ENCODE data around the gene YAP1. TPM values are rescaled to one million over a fixed set of nuclear protein-coding genes. Genes with fewer than 3 reads are reported as not detected.

Gene YAP1
- total and polyA plus RNA-seq, 2 of the 4 experiments (the other 2 are of a cell fraction), result 121 to 251 TPM

- Histone ChIP-seq H3K4ac (ENCODE audit: low read depth, low read length) (no peak overlapping the region), H2BK5ac (ENCODE audit: low read depth, low read length, poor library complexity, severe bottlenecking) (no peak overlapping the region), H3K4me2 (ENCODE audit: low read depth, low read length) (peak overlapping the region; percentile 21; the same call in 1 of the 2 replicates), H2BK20ac (ENCODE audit: low read depth, low read length) (no peak overlapping the region), H3K56ac (ENCODE audit: extremely low read depth, insufficient read depth, low read length) (no peak overlapping the region), H3K27ac (ENCODE audit: insufficient read depth, low read length) (no peak overlapping the region), H2AK9ac (replicated peaks; ENCODE audit: low read depth, low read length, poor library complexity) (no peak overlapping the region), H3K27me3 (ENCODE audit: control insufficient read depth, insufficient read depth, low read length) (no peaks in the 10 kb centered on the region), H3K9me3 (ENCODE audit: control insufficient read depth, insufficient read depth, low read length) (no peaks in the 10 kb centered on the region), H4K20me1 (ENCODE audit: insufficient read depth, low read length) (peaks cover 58% of the 10 kb centered on the region), H3K9ac (ENCODE audit: low read depth, low read length) (no peak overlapping the region; the same call in 1 of the 2 replicates), H3K36me3 (ENCODE audit: control insufficient read depth, insufficient read depth, low read length) (peaks cover 2% of the 10 kb centered on the region; the same call in 1 of the 2 replicates), H2BK120ac (ENCODE audit: low read depth, low read length) (no peak overlapping the region), H2BK15ac (ENCODE audit: low read depth, low read length) (no peak overlapping the region), H2AK5ac (ENCODE audit: low read depth, low read length) (no peak overlapping the region), H3K14ac (replicated peaks; ENCODE audit: low read depth, low read length) (no peak overlapping the region), H3K9me1 (ENCODE audit: insufficient read depth, low read length) (peaks cover 13% of the 10 kb centered on the region), H3K23ac (ENCODE audit: low read depth, low read length) (no peak overlapping the region), H2AFZ (replicated peaks; ENCODE audit: low read length, poor library complexity) (no peak overlapping the region), H4K5ac (ENCODE audit: low read depth, low read length) (no peak overlapping the region), H3K79me1 (ENCODE audit: low read depth in 1 of 2, low read length in 2 of 2) (peaks cover 0 to 78% of the 10 kb centered on the region in 2 experiments; a peak in 2 of 4 replicates), H3K4me3 (ENCODE audit: insufficient read depth, low read depth, low read length) (no peak overlapping the region), H3K4me1 (ENCODE audit: control insufficient read depth, insufficient read depth, low read length) (peaks cover 15% of the 10 kb centered on the region), H3K18ac (ENCODE audit: low read depth, low read length) (no peak overlapping the region), H4K8ac (ENCODE audit: low read depth in 2 of 2, low read length in 2 of 2) (no peak overlapping the region), H4K91ac (ENCODE audit: insufficient read depth, low read depth, low read length) (no peak overlapping the region)
- BruUV-seq (replicated peaks), result no TSS peak
- ATAC-seq (ENCODE audit: low read depth), result peak; percentile 43
- no CpG with 5 or more reads among the region's 4 CpGs for WGBS, 2 experiments (ENCODE audit: extremely low coverage in 2 of 2, insufficient read length in 1 of 2)
- intact Hi-C loops (cut with micrococcal nuclease), result no loop called here
- ChIA-PET CTCF (interaction anchor here (1.6 kb wide), 1 partner anchor 28 kb away, joined by 4 read pairs; no protein-coding TSS in a partner anchor), POLR2A (ENCODE audit: unreplicated experiment) (no interaction called here)
- dilution Hi-C loops (cut with HindIII; ENCODE audit: low sequenced_read_pairs, unreplicated experiment), result no loop called here
- TF ChIP-seq RFX5 (IDR thresholded peaks at IDR 0.05; ENCODE audit: low read depth, low read length) (no peak), RCOR1 (IDR thresholded peaks at IDR 0.05; ENCODE audit: insufficient replicate concordance, low read length) (no peak), BHLHE40 (IDR thresholded peaks at IDR 0.05; ENCODE audit: low read depth, low read length) (no peak), CHD1 (IDR thresholded peaks at IDR 0.05; ENCODE audit: low read depth, low read length) (no peak), MAZ (IDR thresholded peaks at IDR 0.05; ENCODE audit: borderline replicate concordance, low read depth, low read length) (no peak), MAFK (IDR thresholded peaks at IDR 0.05; ENCODE audit: low read depth, low read length) (0 out of 2 replicates have a peak, but pooled peaks have one; percentile 22)
- in situ Hi-C loops (cut with MboI; ENCODE audit: low sequenced_read_pairs), result no loop called here
- DNase-seq, result peak; percentile 58
Measured at GRCh38 chr11:102147015-102147414, 36.8 kb downstream of the YAP1 start.
